ENCODE data around the gene HOXB3. TPM values are rescaled to one million over a fixed set of nuclear protein-coding genes. Genes with fewer than 3 reads are reported as not detected.
"Not testable (repeated sequence)": the region's sequence is repeated elsewhere in the genome, so short reads cannot be mapped to it uniquely, and the experiment has no call there.

Gene HOXB3
- total RNA-seq, 4 donors from 2014 or later, result 0.97 to 14.1 (median 3.9) TPM

DNA sequence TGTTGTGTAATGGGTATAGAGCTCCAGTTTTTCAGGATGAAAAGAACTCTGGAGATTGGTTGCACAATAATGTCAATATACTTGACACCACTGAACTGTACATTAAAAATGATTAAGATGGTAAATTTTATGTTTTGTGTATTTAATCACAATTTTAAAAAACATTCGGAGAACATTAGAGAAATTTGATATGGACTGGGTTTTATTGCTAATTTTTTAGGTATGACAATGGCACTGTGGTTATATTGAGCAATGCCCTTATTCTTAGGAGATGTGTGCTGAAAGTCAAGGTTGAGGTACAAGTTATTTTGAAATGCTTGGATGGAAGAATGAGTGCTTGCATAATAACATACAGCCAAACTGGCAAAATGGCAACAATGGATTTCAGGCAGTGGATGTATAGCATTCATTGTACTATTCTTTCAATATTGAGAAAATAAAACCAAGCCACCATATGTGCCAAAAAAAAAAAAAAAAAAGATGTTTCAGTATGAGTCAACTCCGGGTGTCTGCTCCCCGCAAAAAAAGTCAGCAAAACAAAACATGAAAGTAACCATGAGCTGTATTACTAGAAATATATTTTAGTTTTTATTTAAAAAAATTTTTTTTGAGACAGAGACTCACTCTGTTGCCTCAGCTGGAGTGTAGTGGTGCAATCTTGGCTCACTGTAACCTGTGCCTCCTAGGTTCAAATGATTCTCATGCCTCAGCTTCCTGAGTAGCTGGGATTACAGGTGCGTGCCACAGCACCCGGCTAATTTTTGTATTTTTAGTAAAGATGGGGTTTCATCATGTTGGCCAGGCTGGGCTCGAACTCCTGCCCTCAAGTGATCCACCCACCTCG lies 79.1 kb downstream of the HOXB3 start:
- TF ChIP-seq POLR2A (IDR thresholded peaks at IDR 0.05), result no peak
- TF ChIP-seq, protein P1, sequence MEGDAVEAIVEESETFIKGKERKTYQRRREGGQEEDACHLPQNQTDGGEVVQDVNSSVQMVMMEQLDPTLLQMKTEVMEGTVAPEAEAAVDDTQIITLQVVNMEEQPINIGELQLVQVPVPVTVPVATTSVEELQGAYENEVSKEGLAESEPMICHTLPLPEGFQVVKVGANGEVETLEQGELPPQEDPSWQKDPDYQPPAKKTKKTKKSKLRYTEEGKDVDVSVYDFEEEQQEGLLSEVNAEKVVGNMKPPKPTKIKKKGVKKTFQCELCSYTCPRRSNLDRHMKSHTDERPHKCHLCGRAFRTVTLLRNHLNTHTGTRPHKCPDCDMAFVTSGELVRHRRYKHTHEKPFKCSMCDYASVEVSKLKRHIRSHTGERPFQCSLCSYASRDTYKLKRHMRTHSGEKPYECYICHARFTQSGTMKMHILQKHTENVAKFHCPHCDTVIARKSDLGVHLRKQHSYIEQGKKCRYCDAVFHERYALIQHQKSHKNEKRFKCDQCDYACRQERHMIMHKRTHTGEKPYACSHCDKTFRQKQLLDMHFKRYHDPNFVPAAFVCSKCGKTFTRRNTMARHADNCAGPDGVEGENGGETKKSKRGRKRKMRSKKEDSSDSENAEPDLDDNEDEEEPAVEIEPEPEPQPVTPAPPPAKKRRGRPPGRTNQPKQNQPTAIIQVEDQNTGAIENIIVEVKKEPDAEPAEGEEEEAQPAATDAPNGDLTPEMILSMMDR (IDR thresholded peaks at IDR 0.05), result no peak
- H3K4me3 ChIP-seq (ENCODE audit: low read depth, poor library complexity, severe bottlenecking), result no peak overlapping the region
- peak in 1 of 2 donors; percentile 45 for DNase-seq (ENCODE audit: low spot score in 2 of 2)
- intact Hi-C loops (cut with DNase I; ENCODE audit: low total_unique reads), result no loop called here
- WGBS, 2 donors, result 69 to 72% methylated on average over 7 of the region's 7 CpGs

DNA sequence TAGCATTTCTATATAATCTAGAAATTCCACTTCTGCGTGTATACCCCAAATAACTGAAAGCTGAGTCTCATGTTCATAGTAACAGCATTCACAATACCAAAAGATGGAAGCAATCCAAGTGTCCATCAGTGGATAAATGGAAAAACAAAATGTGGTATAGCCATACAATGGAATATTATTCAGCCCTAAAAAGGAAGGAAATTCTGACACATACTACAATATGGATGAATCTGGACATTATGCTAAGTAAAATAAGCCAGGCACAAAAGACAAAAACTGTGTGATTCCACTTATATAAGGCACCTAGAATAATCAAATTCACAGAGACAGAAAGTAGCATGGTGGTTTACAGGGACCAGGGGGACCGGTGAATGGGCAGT lies 79.7 kb downstream of the HOXB3 start:
- WGBS, 2 donors, result 86 to 89% methylated on average over 2 of the region's 2 CpGs

DNA sequence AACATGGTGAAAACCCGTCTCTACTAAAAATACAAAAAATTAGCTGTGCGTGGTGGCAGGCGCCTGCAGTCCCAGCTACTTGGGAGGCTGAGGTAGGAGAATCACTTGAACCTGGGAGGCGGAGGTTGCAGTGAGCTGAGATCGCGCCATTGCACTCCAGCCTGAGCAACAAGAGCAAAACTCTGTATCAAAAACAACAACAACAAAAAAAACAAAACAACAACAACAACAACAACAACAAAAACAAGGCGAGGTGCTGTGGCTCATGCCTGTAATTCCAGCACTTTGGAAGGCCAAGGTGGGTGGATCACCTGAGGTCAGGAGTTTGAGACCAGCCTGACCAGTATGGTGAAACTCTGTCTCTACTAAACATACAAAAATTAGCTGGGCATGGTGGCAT lies 80.3 kb downstream of the HOXB3 start:
- WGBS, 2 donors, result 85 to 89% methylated on average over 7 of the region's 7 CpGs
- H3K4me3 ChIP-seq (ENCODE audit: low read depth, poor library complexity, severe bottlenecking); DNase-seq (ENCODE audit: low spot score in 2 of 2); intact Hi-C loops (cut with DNase I; ENCODE audit: low total_unique reads): not testable (repeated sequence)

More for the DNA sequence above, 79.7 kb downstream of the HOXB3 start:
- no peak overlapping the region for H3K4me3 ChIP-seq (ENCODE audit: low read depth, poor library complexity, severe bottlenecking)
- DNase-seq (ENCODE audit: low spot score in 2 of 2), result no peak
- intact Hi-C loops (cut with DNase I; ENCODE audit: low total_unique reads), result no loop called here
- TF ChIP-seq POLR2A (IDR thresholded peaks at IDR 0.05), result no peak
- TF ChIP-seq, protein P1 (IDR thresholded peaks at IDR 0.05), result no peak

- TF ChIP-seq, protein P1 (IDR thresholded peaks at IDR 0.05), result no peak
- no peak for TF ChIP-seq POLR2A (IDR thresholded peaks at IDR 0.05)
- H3K4me3 ChIP-seq (ENCODE audit: low read depth, poor library complexity, severe bottlenecking), result no peak overlapping the region
- 82 to 84% methylated on average over 5 of the region's 5 CpGs for WGBS, 2 donors
- intact Hi-C loops (cut with DNase I; ENCODE audit: low total_unique reads), result no loop called here
- DNase-seq (ENCODE audit: low spot score in 2 of 2), result no peak
Observed at GRCh38 chr17:48506246-48506645, 83.8 kb downstream of the HOXB3 start.

DNA sequence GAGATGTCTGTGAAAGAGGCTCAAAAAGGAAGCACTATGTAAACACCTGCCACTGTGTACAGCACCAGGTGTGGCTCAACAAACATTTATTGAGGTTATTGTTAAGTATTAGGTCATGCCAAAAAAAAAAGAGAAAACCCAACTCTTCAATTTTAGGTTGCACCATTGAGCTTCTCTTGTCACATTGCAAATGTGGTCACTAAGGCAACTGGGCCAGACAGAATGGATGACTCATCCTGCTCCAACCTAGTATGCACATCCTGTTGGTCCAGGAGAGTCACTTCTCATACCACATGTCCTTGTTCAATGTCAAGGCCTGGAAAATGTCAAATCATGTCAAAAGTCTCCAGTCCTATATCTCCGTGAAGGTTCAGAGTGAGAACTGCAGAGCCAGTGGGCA lies 84.3 kb downstream of the HOXB3 start:
- no peak overlapping the region for H3K4me3 ChIP-seq (ENCODE audit: low read depth, poor library complexity, severe bottlenecking)
- no peak for DNase-seq (ENCODE audit: low spot score in 2 of 2)
- TF ChIP-seq, protein P1 (IDR thresholded peaks at IDR 0.05), result no peak
- TF ChIP-seq POLR2A (IDR thresholded peaks at IDR 0.05), result no peak
- intact Hi-C loops (cut with DNase I; ENCODE audit: low total_unique reads), result no loop called here
- WGBS, 2 donors, result 63% methylated on average over 1 of the region's 1 CpG

GRCh38 chr17:48504953-48505352 lies 85.1 kb downstream of the HOXB3 start:
- DNase-seq (ENCODE audit: low spot score in 2 of 2), result no peak
- intact Hi-C loops (cut with DNase I; ENCODE audit: low total_unique reads), result no loop called here
- TF ChIP-seq, protein P1 (IDR thresholded peaks at IDR 0.05), result no peak
- TF ChIP-seq POLR2A (IDR thresholded peaks at IDR 0.05), result no peak
- no peak overlapping the region for H3K4me3 ChIP-seq (ENCODE audit: low read depth, poor library complexity, severe bottlenecking)
- WGBS, 2 donors, result 86 to 91% methylated on average over 2 of the region's 2 CpGs
